Measurements from ENCODE around the gene SMAGP.

DNA sequence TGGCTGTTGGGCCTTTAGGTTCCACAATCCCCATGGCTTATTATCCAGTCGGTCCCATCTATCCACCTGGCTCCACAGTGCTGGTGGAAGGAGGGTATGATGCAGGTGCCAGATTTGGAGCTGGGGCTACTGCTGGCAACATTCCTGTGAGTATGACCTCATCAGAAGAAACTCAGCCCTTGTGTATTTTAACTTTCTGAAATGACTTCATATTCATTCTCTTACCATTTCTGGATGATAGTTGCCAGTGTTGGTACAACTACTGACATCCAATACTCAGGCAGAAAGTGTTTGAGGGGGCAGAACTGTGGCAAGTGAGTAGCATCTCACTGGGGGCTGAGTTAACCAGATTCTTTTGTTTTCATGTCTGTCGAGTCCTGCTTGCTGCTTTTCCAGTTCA lies 29.2 kb downstream of the SMAGP start:
- TF ChIP-seq CTCF (IDR thresholded peaks at IDR 0.05; ENCODE audit: low read length) (no peak), EZH2 (IDR thresholded peaks at IDR 0.05; ENCODE audit: borderline replicate concordance, low read length) (no peak)

Measured in OCI-LY1 (cell line).